ENCODE results near the gene KIRREL1.

Gene KIRREL1

DNA sequence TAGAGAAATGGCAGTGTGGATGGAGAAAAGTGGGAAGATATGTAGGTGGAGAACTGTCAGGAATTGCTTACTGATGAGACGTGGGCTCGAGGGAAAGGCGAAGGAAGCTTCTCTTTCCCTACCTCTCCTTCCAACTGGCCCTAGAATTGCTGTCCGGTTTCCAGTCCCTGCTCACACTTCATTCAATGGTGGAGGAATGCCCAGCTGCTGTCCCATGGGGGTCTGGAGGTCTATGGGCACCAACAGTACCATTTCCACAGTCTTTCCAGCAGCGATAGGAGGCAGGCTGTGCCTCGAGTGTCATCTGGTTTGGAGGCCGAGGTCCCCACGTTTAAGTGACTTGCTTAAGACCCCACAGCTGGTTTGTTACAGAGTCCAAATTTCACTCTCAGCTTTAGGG, 155.7 kb downstream of the KIRREL1 start:
- no peak for DNase-seq

Measured in right hindlimb (tissue), 1 donor.